HL-60 (cell line): ENCODE results near the gene CCDC158.

Source experiments
- CTCF ChIP-seq: IDR thresholded peaks from one replicate; pipeline ENCODE4 v1.5.1; 2011; ENCODE audit warnings: low read length, control low read depth, inconsistent platforms; ENCODE audit not compliant: insufficient read depth
- GABPA ChIP-seq: IDR thresholded peaks from 2 replicates; pipeline ENCODE4 v1.6.1; 2012; ENCODE audit warnings: low read depth
- POLR2AphosphoS5 ChIP-seq: IDR thresholded peaks from 2 replicates; pipeline ENCODE4 v1.6.1; 2012; ENCODE audit warnings: low read depth

GRCh38 chr4:76361689-76362412, 59.1 kb downstream of the CCDC158 start:
- TF ChIP-seq POLR2AphosphoS5 (no peak), CTCF (no peak), GABPA (no peak)
